ENCODE results near the gene NFIB. TPM values are rescaled to one million over a fixed set of nuclear protein-coding genes. Genes with fewer than 3 reads are reported as not detected.

Gene NFIB
- total and polyA plus RNA-seq, 10 of the 15 experiments (the other 5 are each of a cell fraction or from before 2014, with no cell fraction given) = under 0.01 to 0.19 (median 0.05) TPM; not detected in 3

DNA sequence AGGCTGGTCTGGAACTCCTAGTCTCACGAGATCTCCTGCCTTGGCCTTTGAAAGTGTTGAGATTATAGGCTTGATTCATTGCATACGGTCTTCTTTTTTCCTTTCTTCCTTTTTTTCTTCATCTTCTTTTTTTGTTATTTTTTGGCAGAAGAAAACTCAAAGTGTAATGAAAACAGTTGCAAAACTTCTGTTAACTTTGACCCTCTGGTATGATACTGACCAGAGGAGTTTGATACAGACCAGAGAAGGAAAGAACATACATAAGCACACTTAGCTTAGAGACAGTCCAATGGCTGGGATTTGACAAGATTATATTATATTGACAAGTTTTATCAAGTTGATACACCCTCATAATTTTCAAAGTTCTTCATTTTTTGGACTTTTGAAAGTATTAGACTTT lies 181.2 kb downstream of the NFIB start (continued):
- TF ChIP-seq BHLHE40 (IDR thresholded peaks at IDR 0.05; ENCODE audit: borderline replicate concordance in 1 of 2, low read depth in 2 of 2, low read length in 1 of 2) = no peak
- TF ChIP-seq ZNF622 (IDR thresholded peaks at IDR 0.05) = no peak
- TF ChIP-seq ZNF274 (IDR thresholded peaks at IDR 0.05; ENCODE audit: insufficient read depth, insufficient read length) = no peak
- TF ChIP-seq MTA3 (IDR thresholded peaks at IDR 0.05; ENCODE audit: borderline replicate concordance, low read length) = no peak
- TF ChIP-seq, protein P1, sequence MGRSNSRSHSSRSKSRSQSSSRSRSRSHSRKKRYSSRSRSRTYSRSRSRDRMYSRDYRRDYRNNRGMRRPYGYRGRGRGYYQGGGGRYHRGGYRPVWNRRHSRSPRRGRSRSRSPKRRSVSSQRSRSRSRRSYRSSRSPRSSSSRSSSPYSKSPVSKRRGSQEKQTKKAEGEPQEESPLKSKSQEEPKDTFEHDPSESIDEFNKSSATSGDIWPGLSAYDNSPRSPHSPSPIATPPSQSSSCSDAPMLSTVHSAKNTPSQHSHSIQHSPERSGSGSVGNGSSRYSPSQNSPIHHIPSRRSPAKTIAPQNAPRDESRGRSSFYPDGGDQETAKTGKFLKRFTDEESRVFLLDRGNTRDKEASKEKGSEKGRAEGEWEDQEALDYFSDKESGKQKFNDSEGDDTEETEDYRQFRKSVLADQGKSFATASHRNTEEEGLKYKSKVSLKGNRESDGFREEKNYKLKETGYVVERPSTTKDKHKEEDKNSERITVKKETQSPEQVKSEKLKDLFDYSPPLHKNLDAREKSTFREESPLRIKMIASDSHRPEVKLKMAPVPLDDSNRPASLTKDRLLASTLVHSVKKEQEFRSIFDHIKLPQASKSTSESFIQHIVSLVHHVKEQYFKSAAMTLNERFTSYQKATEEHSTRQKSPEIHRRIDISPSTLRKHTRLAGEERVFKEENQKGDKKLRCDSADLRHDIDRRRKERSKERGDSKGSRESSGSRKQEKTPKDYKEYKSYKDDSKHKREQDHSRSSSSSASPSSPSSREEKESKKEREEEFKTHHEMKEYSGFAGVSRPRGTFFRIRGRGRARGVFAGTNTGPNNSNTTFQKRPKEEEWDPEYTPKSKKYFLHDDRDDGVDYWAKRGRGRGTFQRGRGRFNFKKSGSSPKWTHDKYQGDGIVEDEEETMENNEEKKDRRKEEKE (IDR thresholded peaks at IDR 0.05) = no peak
- TF ChIP-seq SPI1 (IDR thresholded peaks at IDR 0.05; ENCODE audit: borderline replicate concordance, insufficient read depth, low read depth, low read length) = no peak
- TF ChIP-seq, protein P2, sequence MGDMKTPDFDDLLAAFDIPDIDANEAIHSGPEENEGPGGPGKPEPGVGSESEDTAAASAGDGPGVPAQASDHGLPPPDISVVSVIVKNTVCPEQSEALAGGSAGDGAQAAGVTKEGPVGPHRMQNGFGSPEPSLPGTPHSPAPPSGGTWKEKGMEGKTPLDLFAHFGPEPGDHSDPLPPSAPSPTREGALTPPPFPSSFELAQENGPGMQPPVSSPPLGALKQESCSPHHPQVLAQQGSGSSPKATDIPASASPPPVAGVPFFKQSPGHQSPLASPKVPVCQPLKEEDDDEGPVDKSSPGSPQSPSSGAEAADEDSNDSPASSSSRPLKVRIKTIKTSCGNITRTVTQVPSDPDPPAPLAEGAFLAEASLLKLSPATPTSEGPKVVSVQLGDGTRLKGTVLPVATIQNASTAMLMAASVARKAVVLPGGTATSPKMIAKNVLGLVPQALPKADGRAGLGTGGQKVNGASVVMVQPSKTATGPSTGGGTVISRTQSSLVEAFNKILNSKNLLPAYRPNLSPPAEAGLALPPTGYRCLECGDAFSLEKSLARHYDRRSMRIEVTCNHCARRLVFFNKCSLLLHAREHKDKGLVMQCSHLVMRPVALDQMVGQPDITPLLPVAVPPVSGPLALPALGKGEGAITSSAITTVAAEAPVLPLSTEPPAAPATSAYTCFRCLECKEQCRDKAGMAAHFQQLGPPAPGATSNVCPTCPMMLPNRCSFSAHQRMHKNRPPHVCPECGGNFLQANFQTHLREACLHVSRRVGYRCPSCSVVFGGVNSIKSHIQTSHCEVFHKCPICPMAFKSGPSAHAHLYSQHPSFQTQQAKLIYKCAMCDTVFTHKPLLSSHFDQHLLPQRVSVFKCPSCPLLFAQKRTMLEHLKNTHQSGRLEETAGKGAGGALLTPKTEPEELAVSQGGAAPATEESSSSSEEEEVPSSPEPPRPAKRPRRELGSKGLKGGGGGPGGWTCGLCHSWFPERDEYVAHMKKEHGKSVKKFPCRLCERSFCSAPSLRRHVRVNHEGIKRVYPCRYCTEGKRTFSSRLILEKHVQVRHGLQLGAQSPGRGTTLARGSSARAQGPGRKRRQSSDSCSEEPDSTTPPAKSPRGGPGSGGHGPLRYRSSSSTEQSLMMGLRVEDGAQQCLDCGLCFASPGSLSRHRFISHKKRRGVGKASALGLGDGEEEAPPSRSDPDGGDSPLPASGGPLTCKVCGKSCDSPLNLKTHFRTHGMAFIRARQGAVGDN (IDR thresholded peaks at IDR 0.05) = no peak
- TF ChIP-seq ZNF24 (IDR thresholded peaks at IDR 0.05) = no peak

Measured in GM12878 (cell line).